Esophagus muscularis mucosa (tissue), 4 donors: ENCODE results near the gene ARHGDIA. TPM values are rescaled to one million over a fixed set of nuclear protein-coding genes. Genes with fewer than 3 reads are reported as not detected.

Experiments used
- DNase-seq: peaks from one replicate; pipeline ENCODE4 v3.0.0-alpha.2; 2017; ENCODE audit errors: extremely low spot score
- H3K27ac ChIP-seq, 4 donors: fragments of 200-600 bp; sonication (generic); replicated peaks in 1 of 4; 1 replicate in 3 of 4; 2 replicates in 1 of 4; pipeline ENCODE4 v1.5.1; 2016 to 2019; ENCODE audit warnings: mild to moderate bottlenecking in 1 of 4
- H3K27me3 ChIP-seq, 4 donors: fragments of 200-600 bp; sonication (generic); one replicate each; pipeline versions ENCODE4 v1.5.1 to v1.6.0; 2016 to 2019
- H3K36me3 ChIP-seq, 4 donors: fragments of 200-600 bp; sonication (generic); one replicate each; pipeline ENCODE4 v1.5.1; 2016 to 2019
- H3K4me1 ChIP-seq, 4 donors: fragments of 200-600 bp; sonication (generic); one replicate each; pipeline ENCODE4 v1.5.1; 2016 to 2019
- H3K4me3 ChIP-seq, 4 donors: fragments of 200-600 bp; sonication (generic); 1 replicate in 2 of 4; 2 replicates in 2 of 4; pipeline ENCODE4 v1.5.1; 2016 to 2019; ENCODE audit warnings: mild to moderate bottlenecking in 4 of 4, moderate library complexity in 1 of 4
- H3K9me3 ChIP-seq, 4 donors: fragments of 200-600 bp; sonication (generic); 1 replicate in 3 of 4; 2 replicates in 1 of 4; pipeline ENCODE4 v1.5.1; 2016 to 2019
- CTCF ChIP-seq, 3 experiments: fragments of 200-600 bp in 2 of 3; fragments of 450-650 bp in 1 of 3; sonication (generic) in 2 of 3; IDR thresholded peaks; one replicate each; pipeline ENCODE4 v1.5.1; 2017 to 2019; ENCODE audit warnings: antibody characterized with exemption in 3 of 3, mild to moderate bottlenecking in 2 of 3, moderate library complexity in 1 of 3
- EP300 ChIP-seq: sonication (generic); formaldehyde crosslinking; IDR thresholded peaks from one replicate; pipeline ENCODE4 v1.6.1; 2017; ENCODE audit warnings: antibody characterized with exemption
- POLR2A ChIP-seq: fragments of 450-650 bp; IDR thresholded peaks from one replicate; pipeline ENCODE4 v1.6.1; 2017; ENCODE audit warnings: antibody characterized with exemption, moderate library complexity, mild to moderate bottlenecking, low read depth
- POLR2AphosphoS5 ChIP-seq, 2 donors: sonication (generic); formaldehyde crosslinking; IDR thresholded peaks; one replicate each; pipeline ENCODE4 v1.6.1; 2017; ENCODE audit warnings: antibody characterized with exemption in 2 of 2
- WGBS: methylation state at CpG from one replicate; pipeline ENCODE4 v1.1.5; 2018; 5-methylcytosine and 5-hydroxymethylcytosine counted together
- intact Hi-C: fragments of 100-400 bp; cut with DNase I; formaldehyde crosslinking; loops from one replicate; pipeline ENCODE4 v1.15.1; 2023
- total RNA-seq, 4 donors: library from RNA; depleted of rRNA; stranded (reverse); fragments of >200 nt; gene quantifications; one replicate each; pipeline versions ENCODE4 v1.1.0 to v1.2.1, GENCODE V29; 2016

The ARHGDIA gene
- total RNA-seq, 4 donors from 2014 or later = 115 to 229 (median 202) TPM

GRCh38 chr17:81916234-81917001 lies 45.3 kb upstream of the ARHGDIA start:
- Histone ChIP-seq H3K9me3 (no peaks in the 10 kb centered on the region), H3K36me3 (peaks cover 12 to 72% (median 63%) of the 10 kb centered on the region in 4 donors), H3K4me3 (peak overlapping the region in 3 of 4 donors; percentile 90 to 100 (median 92)), H3K4me1 (peaks cover 20 to 68% (median 51%) of the 10 kb centered on the region in 4 donors), H3K27ac (no peak overlapping the region), H3K27me3 (no peaks in the 10 kb centered on the region)
- intact Hi-C loops = loop anchor here (5.0 kb wide), 1 partner anchor 54 kb away; the partner anchor contains the start of gene P4HB
- no peak for DNase-seq
- TF ChIP-seq POLR2AphosphoS5 (IDR thresholded peaks at IDR 0.05) = no peak
- no peak for TF ChIP-seq EP300
- no peak for TF ChIP-seq CTCF (IDR thresholded peaks at IDR 0.05)
- TF ChIP-seq POLR2A = no peak
- 73% methylated on average over 17 of the region's 21 CpGs for WGBS

- Histone ChIP-seq H3K4me3 (no peak overlapping the region), H3K4me1 (peaks cover 23 to 64% (median 45%) of the 10 kb centered on the region in 4 donors), H3K27ac (no peak overlapping the region), H3K27me3 (no peaks in the 10 kb centered on the region), H3K36me3 (peaks cover 12 to 61% (median 54%) of the 10 kb centered on the region in 4 donors), H3K9me3 (no peaks in the 10 kb centered on the region)
- WGBS = 88% methylated on average over 8 of the region's 12 CpGs
- TF ChIP-seq CTCF (IDR thresholded peaks at IDR 0.05) (no peak), POLR2AphosphoS5 (IDR thresholded peaks at IDR 0.05) (no peak), EP300 (no peak), POLR2A (no peak)
- no peak for DNase-seq
- intact Hi-C loops = loop anchor here (5.0 kb wide), 1 partner anchor 53 kb away; the partner anchor contains the start of gene P4HB
Measured at GRCh38 chr17:81915331-81915730, 44.2 kb upstream of the ARHGDIA start.

- no peak overlapping the region for H3K27ac ChIP-seq
- no peaks in the 10 kb centered on the region for H3K27me3 ChIP-seq
- intact Hi-C loops = no loop called here
- H3K4me1 ChIP-seq = peaks cover 30 to 64% (median 48%) of the 10 kb centered on the region in 4 donors
- WGBS = 94% methylated on average over 12 of the region's 36 CpGs
- no peaks in the 10 kb centered on the region for H3K9me3 ChIP-seq
- peaks cover 12 to 51% (median 45%) of the 10 kb centered on the region in 4 donors for H3K36me3 ChIP-seq
- no peak overlapping the region for H3K4me3 ChIP-seq
- TF ChIP-seq EP300 (no peak), POLR2A (no peak), CTCF (IDR thresholded peaks at IDR 0.05) (no peak), POLR2AphosphoS5 (IDR thresholded peaks at IDR 0.05) (no peak)
- DNase-seq = no peak
Measured at GRCh38 chr17:81914103-81914850, 43.1 kb upstream of the ARHGDIA start.

GRCh38 chr17:81913394-81914102 lies 42.4 kb upstream of the ARHGDIA start:
- WGBS = 94% methylated on average over 11 of the region's 31 CpGs
- no peak overlapping the region for H3K27ac ChIP-seq
- no peaks in the 10 kb centered on the region for H3K9me3 ChIP-seq
- TF ChIP-seq CTCF (IDR thresholded peaks at IDR 0.05) = no peak
- TF ChIP-seq EP300 = no peak
- no peak for TF ChIP-seq POLR2A
- no peak for TF ChIP-seq POLR2AphosphoS5 (IDR thresholded peaks at IDR 0.05)
- H3K4me3 ChIP-seq = no peak overlapping the region
- intact Hi-C loops = no loop called here
- H3K36me3 ChIP-seq = peaks cover 12 to 52% (median 48%) of the 10 kb centered on the region in 4 donors
- H3K27me3 ChIP-seq = no peaks in the 10 kb centered on the region
- peaks cover 29 to 57% (median 44%) of the 10 kb centered on the region in 4 donors for H3K4me1 ChIP-seq
- no peak for DNase-seq
